ENCODE results near the gene XPO5. TPM values are rescaled to one million over a fixed set of nuclear protein-coding genes. Genes with fewer than 3 reads are reported as not detected.

Gene XPO5
- total RNA-seq, 2 donors from 2014 or later = 38.3 to 48.6 TPM

DNA sequence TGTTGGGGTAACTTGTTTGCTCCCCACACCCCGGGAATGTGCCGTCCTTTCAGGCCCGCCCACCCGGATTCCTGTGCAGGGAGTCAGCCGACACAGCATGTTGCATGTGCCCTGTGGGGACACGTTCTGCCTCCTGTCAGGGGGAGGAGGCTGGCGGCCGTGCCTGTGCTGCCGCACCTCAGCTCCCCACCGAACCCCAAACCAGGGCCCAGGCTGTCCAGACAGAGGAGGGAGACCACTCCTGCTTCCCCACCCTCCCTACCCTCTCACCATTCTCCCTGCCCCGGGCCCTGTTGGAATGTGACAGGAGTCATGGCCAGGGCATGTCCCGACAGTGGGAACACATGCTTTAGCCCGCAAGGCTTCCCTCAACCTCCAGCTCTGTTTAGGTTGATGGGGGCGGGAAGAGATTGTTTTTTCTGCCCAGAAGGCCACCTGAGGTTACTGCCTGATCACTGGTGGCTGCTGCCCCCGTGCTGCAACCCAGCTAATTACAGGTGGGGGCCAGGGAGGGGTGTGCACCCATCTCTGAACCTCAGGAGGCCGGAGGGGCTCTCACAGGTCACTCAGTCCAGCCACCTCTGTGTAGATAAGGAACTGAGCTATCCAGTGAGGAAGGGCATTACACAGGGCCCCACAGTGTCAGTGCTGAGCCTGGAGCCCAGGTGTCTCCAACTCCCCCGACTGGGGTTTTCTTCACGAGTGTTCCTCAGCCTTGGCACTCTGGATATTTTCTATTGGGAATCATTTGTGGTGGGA is 79.3 kb downstream of the XPO5 start:
- no peak for DNase-seq
- no peaks in the 10 kb centered on the region for H3K9me3 ChIP-seq (ENCODE audit: control insufficient read depth, low read length, poor library complexity, severe bottlenecking)
- Mint-ChIP-seq H3K36me3 (ENCODE audit: low read depth) (peaks cover 7% of the 10 kb centered on the region), H3K4me3 (no peak overlapping the region), H3K27ac (peak overlapping the region; percentile 89), H3K27me3 (no peaks in the 10 kb centered on the region), H3K4me1 (peaks cover 25% of the 10 kb centered on the region)
- peak; percentile 41 for ATAC-seq

DNA sequence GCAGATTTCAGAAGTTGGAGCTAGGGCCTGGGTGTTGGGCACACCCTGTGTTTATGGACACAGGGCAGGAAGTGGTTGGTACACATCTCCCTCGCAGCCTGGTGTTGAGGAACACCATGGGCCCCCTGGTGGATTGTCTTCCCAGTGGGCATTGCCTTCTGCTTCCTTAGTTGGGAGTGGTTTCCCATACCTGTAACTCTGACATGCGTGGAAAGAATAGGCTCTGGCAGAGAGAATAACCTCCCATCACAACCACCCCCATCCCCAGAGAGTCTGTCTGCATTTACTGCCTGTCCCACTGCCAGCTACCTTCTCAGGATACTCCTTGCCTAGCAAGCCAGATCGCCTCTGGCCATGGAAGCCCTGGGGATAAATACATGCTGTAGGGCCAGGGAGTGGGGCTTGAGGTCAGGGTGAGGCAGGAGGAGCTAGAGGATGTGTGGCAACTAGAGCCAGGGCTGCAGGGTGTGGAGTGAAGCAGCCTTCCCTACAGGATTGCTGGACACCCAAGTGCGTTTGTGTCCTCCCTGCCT is 80.4 kb downstream of the XPO5 start:
- DNase-seq (no peak), ATAC-seq (peak; percentile 73)
- H3K27me3 Mint-ChIP-seq = no peaks in the 10 kb centered on the region
- H3K27ac Mint-ChIP-seq = peak overlapping the region; percentile 89
- H3K9me3 ChIP-seq (ENCODE audit: control insufficient read depth, low read length, poor library complexity, severe bottlenecking) = no peaks in the 10 kb centered on the region
- H3K4me3 Mint-ChIP-seq = peak overlapping the region; percentile 80
- peaks cover 4% of the 10 kb centered on the region for H3K36me3 Mint-ChIP-seq (ENCODE audit: low read depth)
- peaks cover 25% of the 10 kb centered on the region for H3K4me1 Mint-ChIP-seq

DNA sequence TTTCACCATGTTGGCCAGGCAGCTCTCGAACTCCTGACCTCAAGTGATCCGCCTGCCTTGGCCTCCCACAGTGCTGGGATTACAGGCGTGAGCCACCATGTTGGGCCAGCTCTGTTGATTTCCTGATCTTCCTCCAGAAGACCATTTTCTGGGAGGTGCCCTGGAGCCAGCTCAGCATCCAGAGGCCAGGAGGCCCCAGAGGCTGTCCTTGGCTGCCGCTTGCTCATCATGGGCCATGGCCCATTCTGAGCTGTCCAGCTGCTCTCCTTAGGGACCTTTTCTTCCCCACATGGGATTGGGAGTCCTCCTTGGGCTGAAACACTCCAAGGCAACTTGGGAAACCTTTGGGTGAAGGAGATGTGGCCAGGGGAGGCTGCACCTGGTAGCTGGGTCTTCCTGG is 81.1 kb downstream of the XPO5 start:
- H3K4me1 Mint-ChIP-seq = peaks cover 29% of the 10 kb centered on the region
- peaks cover 4% of the 10 kb centered on the region for H3K36me3 Mint-ChIP-seq (ENCODE audit: low read depth)
- H3K27ac Mint-ChIP-seq = peak overlapping the region; percentile 89
- no peak for ATAC-seq
- no peaks in the 10 kb centered on the region for H3K27me3 Mint-ChIP-seq
- H3K9me3 ChIP-seq (ENCODE audit: control insufficient read depth, low read length, poor library complexity, severe bottlenecking) = no peaks in the 10 kb centered on the region
- no peak for DNase-seq
- H3K4me3 Mint-ChIP-seq = peak overlapping the region; percentile 80

DNA sequence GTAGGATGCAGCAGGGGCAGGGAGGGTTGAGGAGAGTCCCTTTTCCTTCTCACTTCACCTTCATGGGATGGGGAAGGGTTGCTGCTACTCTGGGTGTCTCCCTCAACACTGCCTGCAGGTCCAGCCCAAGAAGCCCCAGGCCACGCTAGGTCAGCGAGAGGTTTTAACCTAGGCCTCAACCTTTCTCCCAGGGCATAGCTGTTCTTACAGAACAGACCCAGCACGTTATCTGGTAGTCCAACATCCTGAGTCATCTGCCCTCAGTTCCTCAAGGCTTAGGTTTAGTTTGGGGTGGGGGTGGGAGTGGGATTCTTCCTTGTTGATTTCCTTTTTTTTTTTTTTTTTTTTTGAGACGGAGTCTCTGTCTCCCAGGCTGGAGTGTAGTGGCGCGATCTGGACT is 81.5 kb downstream of the XPO5 start:
- DNase-seq = no peak
- no peaks in the 10 kb centered on the region for H3K36me3 Mint-ChIP-seq (ENCODE audit: low read depth)
- no peak for ATAC-seq
- H3K27ac Mint-ChIP-seq = peak overlapping the region; percentile 89
- peaks cover 29% of the 10 kb centered on the region for H3K4me1 Mint-ChIP-seq
- H3K27me3 Mint-ChIP-seq = no peaks in the 10 kb centered on the region
- no peaks in the 10 kb centered on the region for H3K9me3 ChIP-seq (ENCODE audit: control insufficient read depth, low read length, poor library complexity, severe bottlenecking)
- peak overlapping the region; percentile 5 for H3K4me3 Mint-ChIP-seq

DNA sequence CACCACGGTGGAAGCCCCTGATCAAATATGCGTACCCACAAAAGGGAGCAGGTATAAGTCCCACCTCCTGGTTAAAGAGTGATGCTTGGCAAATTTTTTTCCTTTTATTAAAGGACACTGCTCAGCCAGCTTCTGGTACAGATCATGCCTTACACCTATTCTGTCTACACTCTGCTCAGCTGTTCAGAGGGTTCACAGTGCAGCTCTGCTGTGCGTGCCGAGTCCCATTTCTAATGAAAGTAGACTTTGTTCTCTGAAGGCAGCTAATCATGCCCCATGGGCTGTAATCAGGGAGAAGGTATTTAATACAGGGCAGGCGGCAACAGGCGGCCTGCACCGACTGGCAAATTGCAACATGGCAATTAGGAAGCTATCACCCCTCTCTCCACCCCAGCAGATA is 82.0 kb downstream of the XPO5 start:
- Mint-ChIP-seq H3K36me3 (ENCODE audit: low read depth) (no peaks in the 10 kb centered on the region), H3K27me3 (no peaks in the 10 kb centered on the region), H3K4me1 (peaks cover 34% of the 10 kb centered on the region), H3K4me3 (peak overlapping the region; percentile 5), H3K27ac (peak overlapping the region; percentile 89)
- no peak for ATAC-seq
- no peak for DNase-seq
- no peaks in the 10 kb centered on the region for H3K9me3 ChIP-seq (ENCODE audit: control insufficient read depth, low read length, poor library complexity, severe bottlenecking)

DNA sequence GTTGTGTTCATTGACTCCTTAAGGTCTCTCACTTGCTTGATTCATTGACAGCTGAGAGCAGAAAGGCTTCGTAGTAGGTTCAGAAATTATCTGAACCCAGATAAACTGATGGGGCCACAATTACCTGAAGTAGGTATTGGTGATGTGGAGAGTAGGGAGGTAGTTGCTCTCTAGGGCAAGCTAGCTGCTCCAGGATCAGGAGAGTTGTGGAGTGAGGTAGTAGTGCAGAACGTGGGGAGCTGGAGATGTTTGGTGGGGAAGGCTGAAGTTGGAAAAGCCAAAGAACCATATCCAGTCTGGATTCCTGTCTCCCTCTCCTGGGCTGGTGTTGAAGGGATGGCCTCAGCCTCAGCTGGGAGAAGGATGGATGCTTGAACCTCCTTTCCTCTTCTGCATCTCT is 82.6 kb downstream of the XPO5 start:
- ATAC-seq (no peak), DNase-seq (no peak)
- H3K27ac Mint-ChIP-seq = peak overlapping the region; percentile 89
- no peaks in the 10 kb centered on the region for H3K9me3 ChIP-seq (ENCODE audit: control insufficient read depth, low read length, poor library complexity, severe bottlenecking)
- H3K27me3 Mint-ChIP-seq = no peaks in the 10 kb centered on the region
- H3K4me3 Mint-ChIP-seq = no peak overlapping the region
- no peaks in the 10 kb centered on the region for H3K36me3 Mint-ChIP-seq (ENCODE audit: low read depth)
- peaks cover 34% of the 10 kb centered on the region for H3K4me1 Mint-ChIP-seq

DNA sequence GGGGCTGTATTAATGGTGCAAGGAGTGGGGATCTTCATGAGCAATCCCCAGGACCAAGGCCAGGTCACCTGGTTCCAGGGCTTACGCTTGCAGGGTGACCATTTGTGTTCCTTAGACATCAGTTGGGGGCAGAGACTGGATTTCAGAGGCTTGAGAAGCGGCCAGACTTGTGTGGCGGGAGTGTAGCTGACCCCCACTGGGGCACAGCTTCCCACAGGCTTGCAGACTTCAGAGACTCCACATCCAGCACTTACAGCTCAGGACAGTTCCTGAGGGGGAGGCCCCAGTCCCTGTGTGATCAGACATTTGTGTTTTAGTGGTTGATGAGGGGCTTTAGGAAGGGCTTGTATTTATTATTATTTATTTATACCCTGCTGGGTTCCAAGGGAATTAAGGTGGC is 83.2 kb downstream of the XPO5 start:
- H3K36me3 Mint-ChIP-seq (ENCODE audit: low read depth) = no peaks in the 10 kb centered on the region
- peak overlapping the region; percentile 50 for H3K4me3 Mint-ChIP-seq
- H3K27me3 Mint-ChIP-seq = no peaks in the 10 kb centered on the region
- ATAC-seq (no peak), DNase-seq (no peak)
- peak overlapping the region; percentile 89 for H3K27ac Mint-ChIP-seq
- H3K9me3 ChIP-seq (ENCODE audit: control insufficient read depth, low read length, poor library complexity, severe bottlenecking) = no peaks in the 10 kb centered on the region
- H3K4me1 Mint-ChIP-seq = peaks cover 34% of the 10 kb centered on the region

DNA sequence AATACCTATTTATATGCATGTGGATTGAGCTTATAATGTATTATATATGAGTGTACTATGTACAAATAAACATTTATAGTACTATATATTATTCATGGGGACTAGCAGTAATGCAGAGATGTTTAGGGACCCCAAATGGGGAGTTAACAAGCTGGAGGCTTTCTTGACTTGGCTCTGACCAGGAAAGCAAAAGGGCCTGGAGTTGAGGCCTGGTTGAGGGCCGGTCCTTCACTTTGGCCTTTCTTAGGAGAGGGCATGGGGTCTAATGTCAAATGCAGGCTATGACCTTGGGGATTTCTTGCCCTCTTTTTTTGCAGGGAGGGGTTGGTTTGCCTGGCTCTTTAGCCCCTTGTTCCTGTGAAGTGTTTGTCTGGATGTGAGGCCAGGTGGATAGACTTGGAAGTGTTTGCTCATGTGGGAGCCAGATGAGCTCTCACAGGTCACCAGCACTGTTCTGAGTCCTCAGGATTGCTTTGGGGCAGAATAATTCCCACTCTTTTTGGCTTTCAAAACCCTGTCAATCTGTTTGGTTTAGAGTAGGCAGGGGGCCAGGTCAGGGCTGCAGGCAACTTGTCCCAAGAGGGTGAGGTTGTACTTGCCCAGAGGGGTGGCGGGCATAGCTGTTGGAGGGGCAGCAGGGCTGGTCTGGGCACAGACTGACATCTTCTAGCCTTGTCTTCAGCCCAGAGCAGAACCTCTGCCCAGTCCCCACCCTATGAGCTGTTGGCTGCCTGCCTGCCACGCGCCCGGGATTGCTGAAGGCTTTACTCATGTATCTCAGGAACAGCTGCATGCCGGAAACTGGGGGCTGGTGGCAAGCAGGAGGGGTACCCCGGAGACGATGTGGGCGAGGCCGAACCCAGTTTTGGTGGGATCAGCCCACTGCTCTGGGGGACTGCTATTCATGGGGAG is 83.8 kb downstream of the XPO5 start:
- peaks cover 34% of the 10 kb centered on the region for H3K4me1 Mint-ChIP-seq
- H3K9me3 ChIP-seq (ENCODE audit: control insufficient read depth, low read length, poor library complexity, severe bottlenecking) = no peaks in the 10 kb centered on the region
- no peak for DNase-seq
- H3K4me3 Mint-ChIP-seq = peak overlapping the region; percentile 50
- ATAC-seq = no peak
- H3K36me3 Mint-ChIP-seq (ENCODE audit: low read depth) = no peaks in the 10 kb centered on the region
- H3K27me3 Mint-ChIP-seq = no peaks in the 10 kb centered on the region
- peak overlapping the region; percentile 89 for H3K27ac Mint-ChIP-seq

DNA sequence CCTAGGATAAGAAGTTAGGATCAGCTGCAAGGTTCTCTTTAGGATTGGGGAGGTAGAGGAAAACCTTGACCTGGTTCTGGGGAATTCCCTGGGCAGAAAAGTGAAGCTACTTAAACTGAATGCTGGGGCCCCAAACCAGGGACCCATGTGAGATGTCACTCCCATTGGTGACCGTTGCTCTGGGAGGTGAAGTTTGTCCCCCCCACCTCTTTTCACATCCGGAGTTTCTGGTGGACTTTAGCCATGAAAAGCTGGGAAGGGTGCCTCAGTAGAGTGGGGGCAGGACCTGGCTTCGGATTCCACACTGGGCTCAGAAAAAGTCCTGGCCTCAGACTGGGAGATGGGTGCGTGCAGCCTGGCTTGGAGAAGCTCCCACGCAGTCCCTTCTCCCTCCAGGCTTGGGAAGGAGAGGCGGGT is 85.3 kb downstream of the XPO5 start:
- Mint-ChIP-seq H3K4me3 (no peak overlapping the region), H3K27me3 (no peaks in the 10 kb centered on the region), H3K36me3 (ENCODE audit: low read depth) (no peaks in the 10 kb centered on the region), H3K4me1 (peaks cover 29% of the 10 kb centered on the region), H3K27ac (no peak overlapping the region)
- no peaks in the 10 kb centered on the region for H3K9me3 ChIP-seq (ENCODE audit: control insufficient read depth, low read length, poor library complexity, severe bottlenecking)
- DNase-seq (no peak), ATAC-seq (no peak)

DNA sequence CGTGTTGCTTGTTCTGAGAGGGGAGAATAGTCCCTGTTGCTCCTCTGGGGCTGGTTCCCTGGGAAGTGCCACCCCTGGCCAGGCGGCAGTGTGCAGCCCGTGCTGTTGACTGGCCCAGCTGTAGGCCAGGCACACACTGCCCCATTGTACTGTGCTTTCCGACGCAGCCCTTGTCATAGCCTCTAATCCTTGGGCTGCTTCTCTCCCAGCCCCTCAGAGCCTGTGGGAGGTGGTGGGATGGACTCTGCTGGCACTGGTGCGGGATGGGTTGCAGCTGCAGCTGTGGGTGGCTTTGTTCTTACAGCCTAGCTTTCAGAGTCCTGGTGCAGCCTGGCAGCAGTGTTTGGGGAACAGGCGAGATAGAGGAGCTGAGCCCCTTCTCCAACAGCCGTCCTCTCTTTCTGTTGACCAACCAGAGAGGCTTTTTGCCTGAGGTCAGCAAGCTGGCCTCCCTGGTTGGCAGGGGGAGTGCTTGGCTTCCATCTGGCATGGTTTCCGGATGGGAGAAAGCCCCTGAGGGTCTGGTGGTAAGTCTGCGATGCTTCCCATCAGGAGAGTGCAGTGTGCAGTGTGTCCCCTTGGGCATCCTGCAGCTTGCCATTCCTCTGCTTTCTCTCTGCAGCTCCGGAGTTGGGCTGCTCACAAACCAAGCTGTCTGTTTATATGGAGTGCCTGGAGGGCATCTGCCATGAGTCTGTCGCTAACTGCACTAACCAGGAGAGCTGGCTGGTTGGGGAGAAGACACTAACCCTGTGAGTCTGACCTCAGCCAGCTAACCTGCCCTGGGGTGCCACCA is 86.4 kb downstream of the XPO5 start:
- Mint-ChIP-seq H3K4me1 (peaks cover 26% of the 10 kb centered on the region), H3K4me3 (no peak overlapping the region), H3K27ac (no peak overlapping the region), H3K27me3 (no peaks in the 10 kb centered on the region), H3K36me3 (ENCODE audit: low read depth) (no peaks in the 10 kb centered on the region)
- H3K9me3 ChIP-seq (ENCODE audit: control insufficient read depth, low read length, poor library complexity, severe bottlenecking) = no peaks in the 10 kb centered on the region
- no peak for DNase-seq
- ATAC-seq = no peak

DNA sequence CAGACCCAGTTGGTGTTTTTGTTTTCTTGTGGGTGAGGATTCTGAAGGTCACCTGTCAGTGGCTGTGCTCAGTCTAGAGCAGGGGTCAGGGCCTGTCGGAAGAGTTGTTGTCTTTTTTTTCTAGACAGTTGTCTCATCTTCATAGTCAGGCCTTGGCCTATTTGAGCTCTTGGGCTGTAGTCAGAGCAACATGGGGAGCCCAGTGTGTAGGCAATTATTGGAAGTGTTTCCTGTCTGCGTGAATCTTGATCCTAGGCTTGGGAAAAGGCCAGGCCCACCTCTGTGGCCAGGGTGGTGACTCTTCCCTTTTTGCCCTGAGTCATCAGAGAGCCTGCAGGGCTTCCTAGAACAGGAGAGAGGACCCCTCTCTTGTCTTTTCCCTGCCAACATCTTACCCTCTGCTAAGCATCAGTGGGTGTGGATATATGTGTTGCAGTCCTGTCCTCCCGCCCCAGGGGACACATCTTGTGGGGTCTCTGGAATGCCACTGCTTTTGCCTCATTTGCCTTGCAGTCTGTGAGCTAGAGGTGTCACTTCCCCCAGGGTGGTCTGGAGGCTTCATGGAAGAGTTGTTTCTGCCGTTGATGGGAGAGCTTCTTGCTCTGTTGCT is 87.1 kb downstream of the XPO5 start:
- H3K4me1 Mint-ChIP-seq = peaks cover 21% of the 10 kb centered on the region
- H3K27ac Mint-ChIP-seq = no peak overlapping the region
- ATAC-seq (no peak), DNase-seq (no peak)
- H3K36me3 Mint-ChIP-seq (ENCODE audit: low read depth) = no peaks in the 10 kb centered on the region
- no peaks in the 10 kb centered on the region for H3K27me3 Mint-ChIP-seq
- no peaks in the 10 kb centered on the region for H3K9me3 ChIP-seq (ENCODE audit: control insufficient read depth, low read length, poor library complexity, severe bottlenecking)
- H3K4me3 Mint-ChIP-seq = no peak overlapping the region

DNA sequence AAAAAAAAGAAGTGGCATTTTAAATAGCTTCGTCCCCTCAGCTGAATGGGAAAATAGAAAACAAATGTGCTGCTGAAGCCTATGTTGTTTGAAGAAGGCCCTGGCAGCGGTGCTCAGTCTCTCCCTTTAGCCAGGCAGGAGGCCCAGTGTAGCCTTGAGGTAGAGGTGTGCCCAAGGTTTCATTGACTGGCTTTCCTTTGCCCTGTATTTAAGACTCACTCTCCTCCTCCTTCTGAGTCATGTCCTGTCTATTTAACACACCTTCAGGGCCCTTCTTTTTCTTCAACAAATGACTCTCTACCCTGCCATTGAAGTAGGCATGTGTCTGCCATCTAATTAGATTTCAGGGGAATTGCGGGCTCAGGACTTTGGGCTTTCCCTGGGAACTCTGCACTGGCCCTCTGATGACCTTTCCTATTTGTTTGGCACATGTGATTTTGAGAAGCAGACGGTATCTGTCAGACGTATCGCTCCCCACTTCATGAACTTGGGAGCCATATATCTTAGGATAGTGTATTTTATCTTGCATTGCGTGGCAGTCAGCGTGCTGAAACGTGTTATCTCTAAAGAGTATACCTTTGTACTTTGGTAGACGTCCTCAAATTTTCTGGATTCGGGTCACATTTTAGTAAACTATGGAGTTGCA is 94.1 kb downstream of the XPO5 start:
- no peak for ATAC-seq
- H3K9me3 ChIP-seq (ENCODE audit: control insufficient read depth, low read length, poor library complexity, severe bottlenecking) = no peaks in the 10 kb centered on the region
- H3K27me3 Mint-ChIP-seq = no peaks in the 10 kb centered on the region
- H3K27ac Mint-ChIP-seq = peak overlapping the region; percentile 67
- DNase-seq = no peak
- peaks cover 2% of the 10 kb centered on the region for H3K36me3 Mint-ChIP-seq (ENCODE audit: low read depth)
- H3K4me3 Mint-ChIP-seq = peak overlapping the region; percentile 21
- peaks cover 42% of the 10 kb centered on the region for H3K4me1 Mint-ChIP-seq
